Motor neuron (in vitro differentiated cells): ENCODE results near the gene GRIA1. TPM values are rescaled to one million over a fixed set of nuclear protein-coding genes. Genes with fewer than 3 reads are reported as not detected.

Experiments used
- ATAC-seq, 8 experiments: fragments of 200-7000 bp; cut with Tn5 transposase; replicated peaks in 6 of 8; 2 replicates each; pipeline ENCODE4 v1.8.0; 2021; ENCODE audit warnings: mild to moderate bottlenecking in 8 of 8, moderate library complexity in 8 of 8
- H3K27ac ChIP-seq, 2 donors: fragments of 250-450 bp; sonication (Bioruptor Pico); 2 replicates each; pipeline ENCODE4 v1.9.0; 2021; ENCODE audit warnings: antibody characterized with exemption in 2 of 2, mild to moderate bottlenecking in 2 of 2, moderate library complexity in 1 of 2
- H3K4me1 ChIP-seq, 2 donors: fragments of 250-450 bp; sonication (Bioruptor Pico); replicated peaks in 1 of 2; 2 replicates each; pipeline ENCODE4 v1.6.1; 2021; ENCODE audit warnings: antibody characterized with exemption in 2 of 2, mild to moderate bottlenecking in 2 of 2, moderate library complexity in 1 of 2
- H3K4me3 ChIP-seq, 5 donors: fragments of 250-450 bp; sonication (Bioruptor Pico); 2 replicates each; pipeline ENCODE4 v1.9.0; 2021; ENCODE audit warnings: antibody characterized with exemption in 5 of 5, mild to moderate bottlenecking in 5 of 5, moderate library complexity in 4 of 5
- WGBS, 10 experiments: fragments of 450-650 bp; shearing (Covaris generic); methylation state at CpG; one replicate each; pipeline ENCODE4 v1.0.0; 2022; 5-methylcytosine and 5-hydroxymethylcytosine counted together
- in situ Hi-C, 9 experiments: fragments of 400-800 bp; cut with MboI; loops; one replicate each; pipeline ENCODE4 v1.15.0; 2021; ENCODE audit warnings: low sequenced_read_pairs in 9 of 9, low pct_unique_long_range_greater_than_20kb in 2 of 9; ENCODE audit not compliant: unreplicated experiment in 9 of 9
- total RNA-seq, 8 experiments: library from RNA; unstranded; fragments of 300-600 nt; gene quantifications; 2 replicates each; pipeline versions ENCODE4 v1.2.3 to v1.2.4, GENCODE V29; 2022

GRIA1 gene
- total RNA-seq, 8 experiments from 2014 or later = 19.7 to 203 (median 54.7) TPM

DNA sequence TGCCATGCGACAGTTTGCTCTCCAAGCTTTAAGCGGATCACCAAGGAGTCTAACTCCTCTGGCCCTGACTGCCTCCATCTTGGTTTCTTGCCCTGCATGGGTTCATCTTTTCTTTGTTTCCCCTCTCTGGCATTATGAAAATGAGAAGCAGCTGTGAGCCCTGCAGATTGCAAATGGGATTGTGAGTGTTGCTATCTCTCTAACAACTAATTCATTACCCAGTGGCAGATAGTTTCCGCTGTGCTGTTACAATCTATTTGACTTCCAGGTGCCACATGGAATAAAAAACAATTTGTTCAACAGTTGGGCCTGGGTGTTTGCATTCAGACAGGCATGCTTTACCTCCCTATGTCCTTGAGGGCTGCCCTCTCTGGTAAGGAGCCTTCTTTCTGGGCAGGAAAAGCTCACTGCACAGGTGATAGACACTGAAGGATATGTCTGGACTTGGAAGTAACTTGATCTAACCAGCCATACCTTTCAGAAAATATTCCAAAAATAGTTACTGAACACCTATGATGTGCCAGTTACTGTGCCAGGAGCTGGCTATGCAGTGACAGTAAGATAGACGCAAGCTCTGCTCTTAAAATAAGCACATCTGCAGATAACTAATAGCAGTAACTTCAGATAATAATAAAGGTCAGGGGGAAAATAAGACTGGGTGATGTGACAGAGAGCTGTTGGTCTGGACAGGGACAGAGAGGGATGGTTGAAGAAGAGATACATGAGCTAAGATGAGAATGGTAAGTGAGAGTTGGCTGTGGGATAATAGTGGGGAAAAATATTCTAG is 40.1 kb downstream of the GRIA1 start:
- in situ Hi-C loops = no loop called here
- Histone ChIP-seq H3K4me3 (no peak overlapping the region), H3K4me1 (peaks cover 10 to 13% of the 10 kb centered on the region in 2 donors), H3K27ac (no peak overlapping the region)
- no peak for ATAC-seq
- 83 to 100% (median 100%) methylated on average over 1 to 4 of the region's 4 CpGs for WGBS, 10 experiments

DNA sequence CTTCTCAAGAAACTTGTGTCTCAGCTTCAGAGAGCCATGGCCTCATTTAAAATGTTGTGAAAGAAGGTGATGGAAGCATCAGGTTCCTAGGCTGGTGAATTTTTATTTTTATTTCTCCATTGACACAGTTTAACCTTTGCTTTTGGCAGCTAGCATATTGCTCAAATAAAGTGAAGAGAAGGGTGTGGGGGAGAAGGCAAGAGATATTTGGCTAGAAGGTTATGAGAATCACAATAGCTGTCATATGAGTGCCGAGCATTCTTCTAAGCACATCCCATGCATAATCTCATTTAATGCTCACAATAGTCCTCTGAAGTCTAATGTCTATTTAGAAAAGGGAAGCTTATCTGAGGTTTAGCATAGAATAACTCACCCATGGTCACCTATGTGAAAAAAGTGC is 43.1 kb downstream of the GRIA1 start:
- ATAC-seq = no peak
- in situ Hi-C loops = no loop called here
- H3K27ac ChIP-seq = no peak overlapping the region
- H3K4me1 ChIP-seq = peaks cover 22 to 30% of the 10 kb centered on the region in 2 donors
- WGBS, 10 experiments = 14 to 100% (median 82%) methylated on average over 1 of the region's 1 CpG; no CpG with 5 or more reads in 5 of the 10 experiments
- no peak overlapping the region for H3K4me3 ChIP-seq

DNA sequence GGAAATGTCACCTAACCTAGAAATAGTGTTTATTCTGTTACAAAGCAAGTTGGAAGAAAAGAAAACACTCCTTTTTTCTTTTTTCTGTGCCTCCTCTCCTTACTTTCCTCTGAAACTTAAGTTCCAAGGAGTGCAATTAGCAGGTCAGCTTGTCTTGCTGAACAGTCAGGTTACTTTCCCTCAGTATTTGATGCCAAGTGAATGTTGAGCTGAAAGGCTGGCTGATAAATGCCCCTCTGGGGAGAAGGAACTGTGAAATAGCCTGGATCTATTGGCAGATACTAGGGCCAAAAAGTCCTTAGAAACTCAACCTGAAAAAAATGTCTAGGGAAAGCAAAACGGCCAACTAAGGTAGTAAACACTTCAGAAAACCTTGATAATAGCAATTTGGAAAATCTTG is 43.6 kb downstream of the GRIA1 start:
- in situ Hi-C loops = no loop called here
- ATAC-seq = no peak
- 20 to 100% (median 83%) methylated on average over 1 of the region's 1 CpG; no CpG with 5 or more reads in 3 of the 10 experiments for WGBS, 10 experiments
- H3K4me3 ChIP-seq = no peak overlapping the region
- H3K27ac ChIP-seq = no peak overlapping the region
- peaks cover 17 to 25% of the 10 kb centered on the region in 2 donors for H3K4me1 ChIP-seq

DNA sequence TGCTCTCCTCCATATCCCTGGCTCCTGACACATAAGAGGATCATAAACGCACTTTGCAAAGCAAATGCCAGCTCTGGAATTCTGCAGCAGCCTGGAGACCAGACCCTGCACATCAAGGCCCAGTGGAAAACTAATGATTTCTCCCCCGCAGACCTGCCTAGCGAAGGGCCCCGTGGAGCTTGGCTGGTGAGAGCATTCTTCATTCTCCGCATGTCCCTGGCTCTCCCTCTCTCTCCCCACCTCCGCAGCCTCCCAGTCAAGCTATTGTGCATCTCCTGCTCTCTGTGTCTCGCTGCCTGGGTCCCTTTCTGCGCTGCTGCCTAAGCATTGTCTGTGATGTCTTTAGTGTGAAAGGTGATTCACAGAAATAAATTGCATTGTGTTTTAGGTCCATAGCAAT is 46.7 kb downstream of the GRIA1 start:
- peak in 6 of 8 experiments; percentile 45 to 87 (median 59) for ATAC-seq
- in situ Hi-C loops = no loop called here
- peak overlapping the region in 1 of 2 donors; percentile 43 for H3K27ac ChIP-seq
- 20 to 100% (median 68%) methylated on average over 1 to 5 of the region's 8 CpGs; no CpG with 5 or more reads in 3 of the 10 experiments for WGBS, 10 experiments
- H3K4me3 ChIP-seq = no peak overlapping the region
- H3K4me1 ChIP-seq = peaks cover 12 to 24% of the 10 kb centered on the region in 2 donors

DNA sequence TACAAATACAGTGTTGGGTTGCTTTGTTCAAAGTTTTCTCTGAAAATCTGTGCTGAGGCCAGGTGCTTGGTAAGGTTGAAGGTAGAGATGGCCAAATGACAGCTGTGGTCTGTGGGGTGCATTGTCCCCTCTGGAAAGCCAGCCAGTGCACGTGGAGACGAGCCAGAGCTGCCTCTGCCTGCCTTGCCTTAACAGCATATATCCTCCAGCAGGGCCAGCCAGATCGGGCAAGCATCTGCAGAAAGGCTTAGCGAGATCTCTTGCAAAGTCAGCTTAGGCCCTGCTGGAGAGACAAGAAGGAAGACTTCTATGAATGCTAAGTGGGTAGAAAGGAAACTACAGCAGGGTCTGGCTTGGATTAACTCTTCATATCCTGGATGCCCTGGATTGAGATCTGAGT is 49.5 kb downstream of the GRIA1 start:
- ATAC-seq = no peak
- no peak overlapping the region for H3K27ac ChIP-seq
- H3K4me3 ChIP-seq = no peak overlapping the region
- WGBS, 10 experiments = 50 to 100% (median 92%) methylated on average over 1 to 3 of the region's 4 CpGs; no CpG with 5 or more reads in 6 of the 10 experiments
- H3K4me1 ChIP-seq = peaks cover 12 to 17% of the 10 kb centered on the region in 2 donors
- in situ Hi-C loops = no loop called here

DNA sequence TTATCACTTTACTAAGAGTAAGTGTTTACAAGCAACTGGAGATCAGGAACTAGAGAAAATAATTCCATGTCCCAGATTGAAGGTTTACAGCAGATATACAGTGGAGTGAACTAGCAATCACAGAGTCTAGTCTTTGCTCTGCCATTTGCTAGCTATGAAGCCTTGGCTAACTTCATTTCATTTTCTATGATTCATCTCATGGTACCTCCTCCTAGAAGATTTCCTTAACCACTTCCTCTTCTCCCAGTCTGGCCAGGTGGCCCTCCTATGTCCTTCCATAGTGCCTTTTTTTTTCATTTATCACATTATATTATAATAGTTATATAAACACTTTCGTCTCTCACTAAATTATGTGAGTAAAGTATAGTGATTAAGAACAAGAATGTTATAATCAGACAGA is 52.1 kb downstream of the GRIA1 start:
- Histone ChIP-seq H3K27ac (no peak overlapping the region), H3K4me1 (peaks cover 3 to 4% of the 10 kb centered on the region in 2 donors), H3K4me3 (no peak overlapping the region)
- WGBS, 10 experiments = 55 to 100% (median 89%) methylated on average over 1 of the region's 1 CpG; no CpG with 5 or more reads in 3 of the 10 experiments
- ATAC-seq = no peak
- in situ Hi-C loops = no loop called here

DNA sequence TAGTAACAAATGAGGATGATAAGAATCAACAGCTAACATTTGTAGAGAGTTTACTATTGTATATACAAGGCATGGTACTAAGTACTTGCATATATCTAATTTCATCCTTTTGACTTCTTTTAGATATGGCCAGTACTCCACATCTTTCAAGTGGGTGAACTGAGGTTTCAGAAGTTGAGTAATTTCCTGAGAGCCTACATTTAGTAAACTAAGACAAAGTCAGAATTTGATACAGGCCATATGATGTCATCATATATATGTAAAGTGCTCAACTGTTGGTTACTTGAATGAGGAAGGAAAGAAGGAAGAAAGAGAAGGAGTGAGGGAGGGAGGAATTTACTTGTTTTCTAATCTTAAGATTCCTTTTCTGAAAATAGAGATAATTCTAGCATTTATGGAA is 52.8 kb downstream of the GRIA1 start:
- in situ Hi-C loops = no loop called here
- ATAC-seq = no peak
- no peaks in the 10 kb centered on the region for H3K4me1 ChIP-seq

DNA sequence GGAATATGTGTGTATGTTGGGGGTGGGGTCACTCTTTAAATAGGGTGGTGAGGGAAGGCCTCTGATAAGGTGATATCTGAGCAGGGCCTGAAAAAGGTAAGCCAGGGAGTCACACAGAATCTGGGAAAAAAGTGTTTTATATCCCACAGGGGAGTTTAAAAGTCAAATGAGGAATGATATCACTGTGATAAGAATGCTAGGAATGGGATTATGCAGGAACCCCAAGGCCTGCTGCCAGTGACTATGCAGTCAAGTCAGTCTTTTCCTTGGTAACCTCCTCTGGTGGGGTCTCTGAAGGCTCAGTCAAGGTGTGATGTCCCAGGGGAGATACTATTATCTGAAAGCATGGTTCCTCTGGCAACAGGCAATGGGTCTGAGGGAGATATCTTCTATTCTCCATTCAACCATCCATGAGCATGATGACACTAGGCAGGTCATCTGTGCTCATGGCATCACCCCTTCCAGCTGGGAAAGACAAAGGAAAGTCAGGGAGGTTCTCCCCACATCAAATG is 53.5 kb downstream of the GRIA1 start:
- in situ Hi-C loops = no loop called here
- ATAC-seq = no peak
- H3K27ac ChIP-seq = no peak overlapping the region
- H3K4me3 ChIP-seq = no peak overlapping the region
- no peaks in the 10 kb centered on the region for H3K4me1 ChIP-seq

More for the DNA sequence above, 52.8 kb downstream of the GRIA1 start:
- Histone ChIP-seq H3K27ac (no peak overlapping the region), H3K4me3 (no peak overlapping the region)

DNA sequence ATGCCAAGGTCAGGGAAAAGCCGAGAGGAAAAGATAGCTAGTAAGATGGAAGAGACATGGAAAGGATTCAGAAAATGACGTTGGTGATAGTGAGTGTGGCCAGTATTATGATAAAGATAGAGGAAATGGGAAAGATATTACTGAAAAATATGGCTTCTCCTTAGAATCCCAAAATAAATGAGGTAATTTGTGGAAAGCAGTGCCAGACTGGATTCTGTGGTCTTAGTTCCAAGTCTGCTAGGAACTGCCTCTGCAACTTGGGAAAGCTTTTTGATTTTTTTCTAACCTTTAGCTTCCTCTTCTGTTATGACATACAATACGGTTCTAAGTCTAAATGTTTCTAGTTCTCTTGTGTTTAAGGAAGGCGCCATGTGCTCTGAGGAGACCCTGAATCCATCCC is 54.2 kb downstream of the GRIA1 start:
- H3K27ac ChIP-seq = no peak overlapping the region
- WGBS, 10 experiments = 69 to 94% (median 84%) methylated on average over 2 to 4 of the region's 4 CpGs; no CpG with 5 or more reads in 1 of the 10 experiments
- H3K4me3 ChIP-seq = no peak overlapping the region
- in situ Hi-C loops = no loop called here
- ATAC-seq = no peak
- no peaks in the 10 kb centered on the region for H3K4me1 ChIP-seq

DNA sequence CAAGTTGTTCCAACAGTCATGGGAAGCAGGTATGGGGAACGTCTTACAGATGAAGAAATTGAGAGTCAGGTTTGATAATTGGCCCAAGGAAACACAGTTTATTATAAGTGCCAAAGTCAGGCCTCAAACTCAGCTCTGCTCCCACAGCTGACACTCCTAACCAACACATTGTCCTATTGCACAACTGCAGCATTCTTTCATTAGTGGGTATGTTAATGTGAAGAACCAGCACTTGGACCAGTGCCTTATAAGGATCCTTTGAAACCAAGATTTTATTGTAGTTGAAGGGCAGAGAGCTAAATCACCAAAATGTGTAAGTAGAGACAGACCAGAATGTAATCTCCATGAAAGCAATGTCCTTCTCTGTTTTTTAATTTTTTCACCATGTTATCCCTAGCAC is 56.1 kb downstream of the GRIA1 start:
- in situ Hi-C loops = no loop called here
- ATAC-seq = peak in 3 of 8 experiments; percentile 13 to 52 (median 50)
- WGBS, 10 experiments = 40 to 88% (median 83%) methylated on average over 1 of the region's 1 CpG; no CpG with 5 or more reads in 7 of the 10 experiments

DNA sequence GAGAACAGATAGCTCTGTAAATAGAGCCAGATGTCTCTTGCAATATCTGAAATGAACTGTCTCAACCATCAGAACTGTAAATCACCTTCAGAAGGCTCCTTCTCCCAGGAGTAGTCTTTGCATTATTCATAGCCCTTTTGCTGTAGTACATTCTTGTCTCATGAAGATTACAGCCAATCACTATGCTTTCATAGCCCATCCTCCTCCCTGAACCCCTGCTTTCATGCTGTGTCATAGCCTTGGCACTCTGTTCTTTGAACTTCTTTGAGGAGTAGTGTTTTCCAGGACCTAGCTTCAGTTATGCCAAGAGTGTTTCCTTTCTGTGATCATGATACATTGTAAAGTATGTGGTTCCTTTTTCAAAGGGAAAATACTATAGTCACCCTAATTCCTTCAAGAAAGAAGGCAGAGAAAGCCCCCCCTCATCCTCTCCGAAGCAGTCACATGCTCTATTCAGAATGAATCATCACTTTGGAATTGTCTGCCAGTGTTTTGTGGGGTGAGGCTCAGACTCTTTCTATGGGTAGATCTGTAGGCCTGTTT is 61.1 kb downstream of the GRIA1 start:
- peak overlapping the region; percentile 63 to 76 for H3K27ac ChIP-seq
- peak overlapping the region in 1 of 5 donors; percentile 7 for H3K4me3 ChIP-seq
- in situ Hi-C loops = no loop called here
- ATAC-seq = peak; percentile 94 to 98 (median 96)
- H3K4me1 ChIP-seq = peaks cover 27 to 29% of the 10 kb centered on the region in 2 donors
- WGBS, 10 experiments = 0 to 20% (median 0%) methylated on average over 1 of the region's 1 CpG; no CpG with 5 or more reads in 5 of the 10 experiments

More for the DNA sequence above, 56.1 kb downstream of the GRIA1 start:
- H3K4me3 ChIP-seq = no peak overlapping the region
- H3K27ac ChIP-seq = no peak overlapping the region
- peaks cover 6 to 9% of the 10 kb centered on the region in 2 donors for H3K4me1 ChIP-seq

DNA sequence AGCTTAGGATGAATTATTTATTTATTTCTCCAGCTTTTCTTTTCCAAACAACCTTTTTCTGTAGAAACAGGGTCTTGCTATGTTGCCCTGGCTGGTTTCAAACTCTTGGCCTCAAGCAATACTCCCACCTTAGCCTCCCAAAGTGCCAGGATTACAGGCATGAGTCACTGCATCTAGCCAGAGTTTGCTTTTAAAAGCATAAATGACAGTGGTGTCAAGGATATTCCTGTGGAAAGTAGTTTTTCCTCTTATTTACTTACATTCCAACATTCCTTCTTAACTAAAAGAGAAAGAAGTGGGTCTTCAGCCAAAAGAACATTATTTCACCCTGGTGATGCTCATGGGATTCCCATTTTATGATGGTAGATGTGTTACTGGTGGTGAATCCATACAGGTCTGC is 62.4 kb downstream of the GRIA1 start:
- H3K4me3 ChIP-seq = no peak overlapping the region
- ATAC-seq = no peak
- peaks cover 27 to 29% of the 10 kb centered on the region in 2 donors for H3K4me1 ChIP-seq
- no peak overlapping the region for H3K27ac ChIP-seq
- in situ Hi-C loops = no loop called here

DNA sequence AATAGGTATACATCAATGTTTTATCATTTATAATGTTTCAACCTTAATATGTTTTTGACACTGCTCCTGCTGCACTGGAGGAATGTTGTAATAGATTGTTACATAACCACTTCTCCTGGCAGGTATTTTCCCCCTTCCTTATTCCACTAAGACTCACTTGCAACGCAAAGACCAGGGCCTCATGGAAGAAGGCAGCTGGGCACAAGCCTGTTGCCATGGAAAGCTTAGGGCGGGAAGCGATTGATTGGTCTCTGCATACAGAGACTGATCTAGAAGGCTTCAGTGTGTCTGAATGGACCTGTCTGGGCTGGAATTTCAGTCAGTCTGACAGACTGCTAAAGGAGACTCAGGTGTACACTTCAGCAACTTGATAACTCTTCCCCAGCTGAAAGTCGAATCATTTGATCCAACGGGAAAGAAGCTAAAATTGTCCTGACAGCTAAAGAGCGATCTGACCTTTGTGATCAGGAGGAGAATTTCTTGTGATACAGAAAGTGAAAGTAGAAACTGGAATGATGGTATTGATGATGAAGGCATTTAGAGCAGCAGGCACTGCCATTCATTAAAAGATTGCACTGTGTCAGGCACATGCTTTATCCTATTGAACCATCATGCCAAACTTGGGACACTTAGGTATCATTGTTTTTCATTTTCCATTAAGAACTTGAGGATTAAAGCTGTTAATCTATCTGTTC is 65.1 kb downstream of the GRIA1 start:
- WGBS, 10 experiments = 72 to 97% (median 86%) methylated on average over 1 to 6 of the region's 6 CpGs; no CpG with 5 or more reads in 2 of the 10 experiments
- no peak for ATAC-seq
- in situ Hi-C loops = no loop called here
- Histone ChIP-seq H3K4me1 (peaks cover 27 to 34% of the 10 kb centered on the region in 2 donors), H3K27ac (no peak overlapping the region), H3K4me3 (no peak overlapping the region)
